Measurements from ENCODE around the gene PDCD1LG2. TPM values are rescaled to one million over a fixed set of nuclear protein-coding genes. Genes with fewer than 3 reads are reported as not detected.

Gene PDCD1LG2
- polyA plus RNA-seq, 1 of the 3 experiments (the other 2 are of a cell fraction): 11.1 TPM

DNA sequence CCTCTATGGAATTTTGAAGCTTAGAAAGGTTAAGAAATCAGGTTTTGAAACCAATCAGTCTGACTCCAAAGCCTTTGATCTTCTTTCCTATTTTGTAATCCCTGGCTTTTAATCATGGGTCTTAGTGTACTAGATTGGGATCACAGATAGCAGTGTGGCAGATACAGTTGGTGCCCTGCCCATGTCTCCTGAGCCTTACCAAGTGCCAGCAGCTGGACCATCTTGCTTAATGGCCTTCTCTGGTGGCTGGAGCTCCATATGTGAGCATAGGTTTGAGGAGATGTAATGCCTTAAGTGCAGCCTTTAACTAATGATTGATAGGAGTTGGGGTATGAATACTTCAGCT is 101.8 kb downstream of the PDCD1LG2 start (continued):
- TF ChIP-seq ZBTB33 (IDR thresholded peaks at IDR 0.05; ENCODE audit: borderline replicate concordance, low read depth): no peak

GRCh38 chr9:5614192-5614591 is 103.9 kb downstream of the PDCD1LG2 start:
- TF ChIP-seq RFX5 (IDR thresholded peaks at IDR 0.05; ENCODE audit: low read length) (no peak), MEF2A (IDR thresholded peaks at IDR 0.05; ENCODE audit: borderline replicate concordance, low read depth) (no peak), RCOR1 (IDR thresholded peaks at IDR 0.05; ENCODE audit: low read length) (no peak), RAD21 (IDR thresholded peaks at IDR 0.05; ENCODE audit: low read length) (no peak), FOXM1 (IDR thresholded peaks at IDR 0.05; ENCODE audit: low read depth) (no peak), FOSL2 (IDR thresholded peaks at IDR 0.05; ENCODE audit: borderline replicate concordance, low read depth) (no peak), TAF1 (IDR thresholded peaks at IDR 0.05; ENCODE audit: borderline replicate concordance, low read depth, low read length) (no peak), MXI1 (IDR thresholded peaks at IDR 0.05; ENCODE audit: low read depth, low read length) (no peak), ELF1 (IDR thresholded peaks at IDR 0.05) (no peak), CHD2 (IDR thresholded peaks at IDR 0.05; ENCODE audit: low read length, partially characterized antibody) (no peak), USF1 (IDR thresholded peaks at IDR 0.05; ENCODE audit: borderline replicate concordance, low read depth) (no peak), SIN3A (IDR thresholded peaks at IDR 0.05; ENCODE audit: borderline replicate concordance, low read depth, low read length) (no peak), EP300 (IDR thresholded peaks at IDR 0.05; ENCODE audit: borderline replicate concordance in 1 of 2, low read depth in 1 of 2, low read length in 1 of 2) (no peak), POLR2AphosphoS5 (IDR thresholded peaks at IDR 0.05; ENCODE audit: low read depth, low read length) (no peak), IRF3 (IDR thresholded peaks at IDR 0.05; ENCODE audit: low read depth, low read length) (no peak)
- TF ChIP-seq, protein P1, sequence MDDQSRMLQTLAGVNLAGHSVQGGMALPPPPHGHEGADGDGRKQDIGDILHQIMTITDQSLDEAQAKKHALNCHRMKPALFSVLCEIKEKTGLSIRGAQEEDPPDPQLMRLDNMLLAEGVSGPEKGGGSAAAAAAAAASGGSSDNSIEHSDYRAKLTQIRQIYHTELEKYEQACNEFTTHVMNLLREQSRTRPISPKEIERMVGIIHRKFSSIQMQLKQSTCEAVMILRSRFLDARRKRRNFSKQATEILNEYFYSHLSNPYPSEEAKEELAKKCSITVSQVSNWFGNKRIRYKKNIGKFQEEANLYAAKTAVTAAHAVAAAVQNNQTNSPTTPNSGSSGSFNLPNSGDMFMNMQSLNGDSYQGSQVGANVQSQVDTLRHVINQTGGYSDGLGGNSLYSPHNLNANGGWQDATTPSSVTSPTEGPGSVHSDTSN (IDR thresholded peaks at IDR 0.05): no peak
- Histone ChIP-seq H2AFZ (ENCODE audit: low read depth) (no peak overlapping the region), H3K27ac (ENCODE audit: low read depth in 2 of 2, low read length in 1 of 2) (no peak overlapping the region), H3K4me3 (ENCODE audit: low read depth in 2 of 2, low read length in 1 of 2) (no peak overlapping the region), H3K36me3 (replicated peaks in 1 of 2; ENCODE audit: control insufficient read depth in 1 of 2, insufficient read depth in 2 of 2, low read length in 1 of 2) (peaks cover 0 to 3% of the 10 kb centered on the region in 2 experiments), H4K20me1 (ENCODE audit: insufficient read depth) (no peaks in the 10 kb centered on the region), H3K79me2 (ENCODE audit: insufficient read depth) (no peaks in the 10 kb centered on the region), H3K27me3 (ENCODE audit: insufficient read depth) (no peaks in the 10 kb centered on the region), H3K9me2 (no peaks in the 10 kb centered on the region), H3K9ac (no peak overlapping the region), H3K9me3 (no peaks in the 10 kb centered on the region), H3F3A (replicated peaks; ENCODE audit: insufficient read depth) (peaks cover 7% of the 10 kb centered on the region), H3K4me1 (ENCODE audit: control insufficient read depth in 1 of 2, insufficient read depth in 2 of 2, low read depth in 1 of 2, low read length in 1 of 2) (peaks cover 0 to 3% of the 10 kb centered on the region in 2 experiments; a peak in 2 of 4 replicates), H3K4me2 (no peak overlapping the region)
- ChIA-PET CTCF (interaction anchor here (1.7 kb wide), 1 partner anchor 14 kb away, joined by 6 read pairs; no protein-coding TSS in a partner anchor), POLR2A (interaction anchor here (0.6 kb wide), 1 partner anchor 743 kb away, joined by 5 read pairs; no protein-coding TSS in a partner anchor)
- no peak for DNase-seq
- 100% methylated on average over 4 of the region's 4 CpGs for WGBS (ENCODE audit: low lambda C conversion rate)

All from SK-N-SH (cell line).